ENCODE measurements around the gene LCT.
"Not testable (repeated sequence)": the region's sequence is repeated elsewhere in the genome, so short reads cannot be mapped to it uniquely, and the experiment has no call there.

Gene LCT

DNA sequence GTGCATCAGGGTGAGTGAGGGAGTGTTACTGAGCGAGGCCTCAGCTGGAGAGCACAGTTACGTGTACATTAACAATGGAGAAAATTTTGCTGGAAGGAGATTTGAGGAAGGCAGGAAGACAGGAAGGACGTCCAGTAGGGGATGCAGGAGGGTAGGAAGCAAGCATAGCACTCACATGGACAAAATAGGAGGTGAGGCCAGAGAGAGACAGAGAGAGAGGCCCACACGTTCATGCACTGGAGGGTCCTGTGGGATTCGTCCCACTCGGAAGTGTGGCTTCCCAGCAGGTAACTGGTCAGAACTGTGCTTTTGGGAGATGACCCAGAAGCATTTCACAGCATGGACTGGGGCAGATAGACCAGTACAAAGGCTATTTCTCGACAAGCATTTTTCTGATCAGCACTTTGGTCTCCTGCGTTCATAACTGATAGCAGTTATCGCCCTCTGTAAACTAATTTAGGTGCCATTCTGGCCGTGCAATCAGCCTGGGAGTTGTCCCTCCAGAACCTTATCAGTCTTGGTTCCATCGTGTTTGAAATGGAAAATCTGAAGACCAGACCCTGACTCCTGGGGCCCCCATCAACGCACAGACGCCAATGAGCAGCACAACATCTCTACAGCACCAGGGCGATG lies 5.7 kb downstream of the LCT start:
- no peak for DNase-seq

DNA sequence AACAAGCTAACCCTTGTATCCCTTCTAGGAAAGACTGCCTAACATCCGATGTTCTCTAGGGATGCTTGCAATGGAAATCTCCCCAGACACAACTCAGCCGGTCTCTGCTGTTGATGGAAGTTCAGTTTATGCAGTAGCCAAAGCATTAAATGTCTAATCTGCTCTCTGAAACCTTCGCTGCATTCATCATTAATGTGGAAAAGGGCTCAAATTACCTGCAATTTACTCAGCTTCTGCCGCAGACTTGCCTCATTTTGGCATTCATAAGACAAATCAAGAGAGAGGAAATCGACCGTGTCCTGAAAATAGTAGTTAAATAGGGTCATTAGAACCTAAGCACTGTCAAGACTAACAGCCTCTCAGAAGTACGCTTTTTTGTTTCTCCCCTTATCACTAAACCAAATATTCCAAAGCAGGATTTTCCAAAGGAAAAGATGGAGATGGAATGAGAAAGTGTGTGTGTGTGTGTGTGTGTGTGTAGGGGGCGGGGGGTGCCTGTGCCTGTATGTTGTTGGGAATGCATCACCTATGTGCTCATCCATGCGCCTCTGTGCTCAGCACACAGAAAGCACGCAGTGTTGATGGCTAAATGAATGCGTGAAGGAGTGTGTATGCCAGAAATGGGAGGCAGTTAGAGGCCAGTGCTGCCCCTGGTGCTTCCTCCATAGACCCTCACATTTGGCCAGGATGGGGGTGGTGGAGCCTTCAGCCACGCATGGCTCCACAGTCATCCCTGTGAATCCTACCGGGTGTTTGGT lies 7.4 kb downstream of the LCT start:
- no peak for DNase-seq

DNA sequence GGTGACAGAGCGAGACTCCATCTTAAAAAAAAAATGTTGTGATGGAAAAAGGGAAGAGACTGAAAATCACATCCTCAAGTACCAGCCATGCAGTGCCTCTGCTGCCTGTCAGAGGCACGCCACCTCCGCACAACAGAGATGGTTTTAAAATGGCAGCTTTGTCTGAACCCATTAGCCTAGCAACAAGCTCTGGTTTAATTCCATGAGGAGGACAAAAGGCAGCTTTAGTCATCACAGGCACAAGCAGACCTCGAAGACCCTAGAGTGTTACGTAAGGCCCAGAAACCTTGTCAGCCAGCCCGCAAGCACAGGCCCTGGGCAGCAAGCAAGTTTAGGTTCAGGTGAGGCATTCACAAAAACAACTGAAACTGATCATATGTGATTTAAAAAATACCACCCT lies 10.4 kb downstream of the LCT start:
- DNase-seq = no peak

DNA sequence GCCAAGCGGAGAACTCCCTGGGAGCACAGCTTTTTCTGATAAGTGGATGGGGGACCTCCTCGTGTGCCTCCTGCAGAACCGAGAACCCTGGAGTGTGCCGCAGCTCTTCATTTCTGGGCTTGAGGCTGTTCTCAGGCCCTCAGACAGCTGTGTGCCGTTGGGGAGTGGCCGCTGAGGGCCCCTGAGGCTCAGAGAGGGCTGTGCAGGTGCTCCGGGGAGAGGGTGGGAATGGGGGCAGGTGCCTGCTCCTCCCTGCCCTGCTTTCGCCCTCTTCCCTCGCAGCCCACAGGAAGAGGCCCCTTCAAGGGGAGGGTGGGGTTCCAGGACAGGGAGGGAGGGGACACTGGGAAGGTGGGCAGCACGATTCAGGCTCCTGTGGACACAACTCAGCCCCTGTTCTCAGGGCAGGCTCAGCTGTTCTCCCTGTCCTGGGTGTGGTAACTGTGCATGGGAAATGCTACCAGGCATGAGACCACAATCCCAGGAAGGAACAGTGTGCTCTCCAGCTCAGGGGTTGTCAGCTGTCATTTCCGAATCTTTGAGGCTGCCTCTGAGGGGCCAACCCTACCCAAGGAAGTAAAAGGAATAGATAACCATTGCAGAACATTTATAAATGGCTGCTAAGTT lies 11.3 kb downstream of the LCT start:
- DNase-seq = no peak

DNA sequence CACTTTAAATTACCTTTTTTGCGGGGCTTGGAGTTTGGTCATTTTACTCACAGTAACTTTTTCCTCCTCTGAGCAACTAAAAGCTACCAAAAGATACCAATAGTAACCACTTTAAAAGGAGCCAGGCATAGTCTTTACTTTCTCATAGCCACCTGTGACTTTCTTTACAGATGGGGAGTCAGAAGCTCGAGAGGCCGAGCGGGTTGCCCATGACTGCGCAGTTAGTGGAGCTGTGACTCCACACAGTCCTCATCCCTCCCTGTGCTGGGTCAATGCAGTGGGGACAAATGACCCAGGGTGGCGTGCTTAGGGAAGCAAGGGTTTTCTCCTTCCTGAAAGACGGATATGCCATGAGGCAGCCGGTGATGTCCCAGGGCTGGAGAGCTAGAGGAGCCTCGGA lies 11.9 kb downstream of the LCT start:
- DNase-seq = no peak

DNA sequence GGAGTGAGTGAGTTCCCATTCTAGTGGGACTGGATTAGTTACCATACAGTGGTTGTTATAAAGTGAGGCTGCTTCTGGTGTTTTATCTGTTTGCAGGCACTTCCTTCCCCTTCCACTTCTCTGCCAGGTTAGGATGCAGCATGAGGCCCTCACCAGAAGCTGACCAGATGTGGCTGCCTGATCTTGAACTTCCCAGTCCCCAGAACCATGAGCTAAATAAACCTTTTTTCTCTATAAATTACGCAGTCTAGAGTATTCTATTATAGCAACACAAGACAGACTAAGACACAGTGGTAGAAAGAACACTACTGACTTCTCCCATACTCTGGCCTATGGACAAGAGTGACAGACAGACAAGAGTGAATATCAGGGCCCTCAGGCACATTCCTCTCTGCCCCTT lies 14.1 kb downstream of the LCT start:
- DNase-seq = no peak

DNA sequence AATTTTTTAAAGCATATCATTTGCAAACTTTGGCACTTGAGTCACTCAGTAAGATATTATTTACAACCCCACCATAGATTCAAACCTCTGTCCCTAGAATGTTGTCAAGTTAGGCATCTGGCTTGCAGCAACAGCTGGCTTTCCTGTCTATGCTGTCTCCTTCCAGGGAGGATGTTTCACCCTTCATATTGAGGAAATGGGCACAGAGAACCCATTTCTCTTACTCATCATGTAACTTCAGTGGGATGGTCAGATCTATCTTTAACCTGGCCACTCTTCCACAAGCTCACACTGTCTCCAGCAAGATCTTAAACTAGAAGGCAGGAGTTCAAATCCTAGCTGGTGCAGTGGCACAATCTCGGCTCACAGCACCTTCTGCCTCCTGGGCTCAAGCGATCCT lies 15.8 kb downstream of the LCT start:
- no peak for DNase-seq

DNA sequence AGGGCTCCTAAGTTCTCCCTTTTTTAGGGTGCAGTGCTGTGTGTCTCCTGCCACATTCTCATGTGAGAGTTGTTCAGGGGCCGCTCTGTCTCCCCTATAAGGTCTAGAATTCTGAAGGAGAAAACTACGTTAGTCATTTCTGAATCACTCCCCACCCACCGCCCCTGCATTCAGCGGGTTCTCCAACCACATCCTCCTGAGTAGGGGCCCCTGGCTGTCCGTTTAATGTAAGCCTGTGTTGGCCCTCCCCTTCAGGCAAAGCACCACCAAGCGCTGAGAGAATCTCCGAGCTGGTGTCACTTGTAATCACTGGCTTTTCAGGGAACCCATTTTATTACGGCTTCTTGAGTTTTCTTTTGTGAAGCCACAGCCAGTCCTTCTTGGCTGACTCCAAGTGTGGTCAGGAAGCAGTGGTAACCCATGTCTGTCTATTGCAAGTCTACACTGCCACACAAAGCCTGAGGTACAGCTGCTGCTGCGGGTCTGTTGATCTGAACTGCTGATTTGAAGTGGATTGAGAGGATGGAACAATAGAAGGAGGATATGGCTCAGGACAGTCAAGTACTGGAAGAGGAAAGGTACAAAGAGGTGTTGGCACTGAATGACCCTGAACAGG lies 16.9 kb downstream of the LCT start:
- no peak for DNase-seq

DNA sequence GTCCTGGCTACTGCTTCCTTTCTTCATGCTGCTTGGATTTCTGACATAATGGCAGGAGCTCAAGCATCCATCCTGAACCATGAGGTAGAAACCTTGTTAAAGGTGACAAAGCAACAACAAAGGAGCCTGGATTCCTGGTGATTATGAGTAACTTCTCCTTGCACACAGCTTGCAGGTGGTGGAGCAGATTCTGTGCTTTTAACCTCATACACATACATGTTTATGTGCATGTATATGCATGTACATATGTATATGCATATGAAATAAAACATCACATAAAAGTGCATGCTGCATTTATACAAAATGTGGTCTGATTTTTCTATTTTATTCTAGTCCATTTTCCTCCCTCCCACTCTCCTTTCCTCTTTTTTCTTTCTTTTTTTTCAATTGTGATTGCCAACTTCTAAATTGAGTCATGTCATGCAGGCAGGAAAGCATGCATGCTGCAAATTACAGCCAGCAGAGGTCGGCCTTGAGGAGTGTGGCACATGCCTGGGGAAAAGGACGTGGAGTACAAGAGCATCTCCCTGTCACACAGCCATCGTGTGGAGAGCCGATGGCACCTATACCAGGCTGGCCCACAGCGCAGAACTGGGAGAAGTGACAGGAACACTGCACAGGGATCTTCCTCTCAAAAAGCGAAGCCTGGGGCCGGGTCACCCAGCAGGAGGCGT lies 17.9 kb downstream of the LCT start:
- no peak for DNase-seq

DNA sequence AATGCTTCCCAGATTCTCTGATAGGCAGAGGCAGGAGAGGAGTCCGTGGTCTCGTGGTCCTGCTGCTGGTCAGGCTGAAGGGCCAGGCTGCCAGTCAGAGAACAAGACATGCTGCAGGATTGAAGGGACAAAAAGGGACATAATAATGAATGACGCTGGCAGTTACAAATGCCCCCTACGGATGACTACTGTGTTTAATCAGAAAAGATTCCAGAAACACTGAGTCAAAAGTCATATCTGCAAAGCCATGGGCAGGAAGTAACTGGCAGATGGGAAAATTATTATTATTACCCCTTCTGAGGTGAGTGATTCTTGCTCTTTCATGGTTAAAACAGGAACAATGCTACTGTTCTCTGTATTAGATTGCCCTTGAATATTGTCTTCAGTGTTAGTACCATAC lies 19.0 kb downstream of the LCT start:
- no peak for DNase-seq

DNA sequence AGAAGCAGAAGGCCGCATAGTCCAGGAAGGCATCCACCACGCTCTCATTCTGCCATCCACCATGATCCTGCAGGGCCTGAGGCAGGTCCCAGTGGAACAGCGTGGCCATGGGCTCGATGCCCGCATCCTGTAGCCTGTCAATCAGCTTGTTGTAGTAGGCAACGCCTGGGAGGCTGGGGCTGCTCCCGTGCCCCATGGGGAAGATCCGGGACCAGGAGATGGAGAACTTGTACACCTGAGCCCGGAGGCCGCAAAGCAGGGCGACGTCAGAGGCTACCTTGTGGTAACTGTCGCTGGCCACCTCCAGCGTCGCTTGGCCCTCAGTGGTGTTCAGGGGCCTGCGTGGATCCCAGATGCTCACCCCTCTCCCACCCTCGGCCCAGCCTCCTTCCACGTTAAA lies 19.5 kb downstream of the LCT start:
- no peak for DNase-seq

DNA sequence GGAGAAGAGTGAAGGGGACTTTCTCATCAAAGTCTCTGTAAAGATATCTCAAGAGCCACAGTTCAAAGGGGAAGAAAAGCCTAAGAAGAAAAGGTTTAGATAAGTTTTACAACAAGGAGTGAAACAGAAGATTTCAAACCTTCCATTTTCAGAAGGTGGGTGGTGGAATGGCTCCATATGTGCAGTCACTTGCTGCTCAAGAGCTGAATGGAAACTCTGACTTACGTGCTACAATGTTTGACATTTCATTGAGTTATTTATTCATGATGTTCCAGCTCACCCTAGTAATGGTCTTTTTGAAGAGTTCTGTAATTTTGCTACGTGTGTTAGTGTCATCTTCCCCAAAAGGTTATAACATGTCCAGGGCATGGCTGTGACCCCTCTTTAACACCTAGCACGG lies 21.7 kb downstream of the LCT start:
- DNase-seq = no peak

DNA sequence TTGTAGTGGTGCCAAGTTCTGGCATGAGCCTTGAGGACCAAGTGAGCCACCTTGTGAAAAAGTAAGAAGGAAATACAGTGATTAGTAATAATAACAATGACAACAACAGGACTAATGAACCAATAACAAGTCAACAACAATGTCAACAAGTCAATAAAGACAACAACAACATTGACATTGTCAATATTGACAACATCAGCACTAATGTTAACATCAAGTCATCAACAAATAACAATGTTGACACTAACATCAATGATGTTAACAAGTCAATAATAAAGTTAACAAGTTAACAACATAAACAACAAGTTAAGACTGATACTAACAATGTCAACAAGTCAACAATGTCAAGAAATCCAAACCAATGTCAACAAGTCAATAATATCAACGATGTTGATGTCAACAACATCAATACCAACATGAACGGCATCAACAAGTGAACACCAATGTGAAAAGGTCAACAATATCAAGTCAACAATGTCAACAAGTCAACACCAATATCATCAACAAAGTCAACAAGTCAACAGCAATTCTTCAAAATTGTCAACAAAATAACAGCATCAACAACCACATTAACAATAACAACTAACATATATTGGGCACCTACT lies 24.0 kb downstream of the LCT start:
- DNase-seq = no peak

DNA sequence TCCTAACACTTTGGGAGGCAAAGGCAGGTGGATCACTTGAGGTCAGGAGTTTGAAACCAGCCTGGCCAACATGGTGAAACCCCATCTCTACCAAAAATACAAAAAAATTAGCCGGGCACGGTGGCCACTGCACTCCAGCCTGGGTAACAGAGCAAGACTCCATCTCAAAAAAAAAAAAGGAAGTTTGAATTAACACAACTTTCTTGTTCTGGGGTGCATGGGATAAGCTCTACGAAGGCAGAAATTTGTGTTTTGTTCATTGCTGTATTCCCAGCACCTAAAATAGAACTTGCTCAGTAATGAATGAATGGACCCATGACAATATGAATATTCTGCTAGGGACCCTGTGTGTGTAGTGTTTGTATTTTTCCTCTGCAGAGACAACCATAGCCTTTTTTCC lies 29.1 kb downstream of the LCT start:
- not testable (repeated sequence) for DNase-seq

DNA sequence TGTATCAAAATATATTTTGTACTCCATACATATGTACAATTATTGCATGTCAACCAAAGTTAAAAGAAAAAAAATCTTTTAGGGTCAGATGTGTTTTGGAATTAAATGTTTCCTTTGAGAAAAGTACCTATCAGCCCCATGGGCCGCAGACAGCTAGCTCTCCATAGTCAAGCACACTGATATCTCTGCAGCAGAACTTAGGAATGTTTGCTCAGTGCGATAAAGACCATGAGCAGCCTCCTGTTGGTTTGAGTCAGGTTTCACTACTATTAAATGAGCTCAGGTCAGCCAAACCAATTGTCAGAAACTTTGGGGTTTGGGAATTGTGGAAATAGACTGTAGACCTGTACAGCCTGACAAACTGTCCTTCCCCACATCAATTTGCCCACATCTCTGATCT lies 33.7 kb downstream of the LCT start:
- DNase-seq = no peak

DNA sequence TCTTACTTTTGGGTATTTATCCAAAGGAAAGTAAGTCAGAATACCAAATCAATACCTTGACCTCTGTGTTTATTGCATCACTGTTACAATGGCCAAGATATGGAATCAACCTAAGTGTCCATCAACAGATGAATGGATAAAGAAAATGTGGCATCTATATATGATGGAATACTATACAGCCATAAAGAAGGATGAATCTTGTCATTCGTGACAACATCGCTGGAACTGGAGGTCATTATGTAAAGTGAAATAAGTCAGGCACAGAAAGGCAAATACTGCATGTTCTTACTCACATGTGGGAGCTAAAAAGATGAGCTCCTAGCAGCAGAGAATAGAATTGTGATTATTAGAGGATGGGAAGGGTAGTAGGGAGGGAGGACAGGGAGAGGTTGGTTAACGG lies 34.6 kb downstream of the LCT start:
- DNase-seq = no peak

DNA sequence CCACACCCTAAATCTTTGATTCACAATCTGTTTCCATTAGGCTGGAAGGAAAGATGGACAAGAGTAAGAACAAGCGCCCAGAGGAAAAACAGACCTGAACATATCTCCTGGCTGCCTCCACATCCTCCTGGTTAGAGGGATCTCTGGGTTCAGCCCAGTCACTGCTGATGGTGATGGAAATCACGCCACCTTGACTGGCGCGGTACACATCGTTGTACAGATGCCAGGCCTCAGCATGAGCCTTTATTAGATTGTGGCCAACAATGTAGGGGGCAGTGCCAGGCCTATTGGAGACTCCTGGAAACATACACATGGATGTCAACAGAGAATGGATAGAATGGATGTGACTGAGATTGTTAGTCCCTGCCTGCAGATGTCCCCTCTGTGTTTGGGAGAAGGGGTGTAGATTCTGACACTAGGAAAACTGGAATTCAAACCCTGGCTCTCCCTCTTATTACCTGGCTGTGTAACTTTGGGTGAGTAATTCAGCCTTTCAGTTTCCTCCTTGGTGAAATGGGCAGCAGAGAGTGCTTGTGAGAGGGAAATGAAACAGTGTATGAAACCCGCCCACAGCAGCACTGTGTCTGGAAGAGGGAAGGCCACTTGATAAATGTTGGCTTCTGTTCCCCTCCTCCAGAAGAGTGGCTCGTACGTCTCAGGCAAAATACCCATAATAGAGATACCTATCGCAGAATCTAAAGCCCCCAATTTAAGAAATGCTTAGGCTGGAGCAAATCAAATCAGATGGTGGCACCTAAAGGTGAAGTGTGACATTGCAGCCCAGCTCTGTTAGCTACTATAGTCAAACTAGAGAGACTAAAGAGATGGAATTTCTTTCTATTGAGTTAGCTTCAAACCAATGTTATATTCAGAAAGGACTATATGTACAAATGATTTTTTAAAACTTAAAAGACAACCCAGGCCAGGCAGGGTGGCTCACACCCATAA lies 36.2 kb downstream of the LCT start:
- no peak for DNase-seq

DNA sequence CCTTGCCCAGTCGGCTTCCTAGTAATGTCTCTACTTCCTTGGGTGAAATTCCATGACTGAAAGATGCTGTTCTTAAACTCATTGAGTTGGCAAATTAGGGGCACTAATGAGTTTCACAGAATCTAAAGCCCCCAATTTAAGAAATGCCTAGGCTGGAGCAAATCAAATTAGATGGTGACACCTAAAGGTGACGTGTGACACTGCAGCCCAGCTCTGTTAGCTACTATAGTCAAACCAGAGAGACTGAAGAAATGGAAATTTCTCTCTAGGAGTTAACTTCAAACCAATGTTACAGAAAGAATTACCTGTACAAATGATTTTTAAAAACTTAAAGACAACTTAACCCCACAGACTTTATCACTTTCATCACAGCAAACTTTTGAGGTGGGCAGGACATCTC lies 37.2 kb downstream of the LCT start:
- no peak for DNase-seq

DNA sequence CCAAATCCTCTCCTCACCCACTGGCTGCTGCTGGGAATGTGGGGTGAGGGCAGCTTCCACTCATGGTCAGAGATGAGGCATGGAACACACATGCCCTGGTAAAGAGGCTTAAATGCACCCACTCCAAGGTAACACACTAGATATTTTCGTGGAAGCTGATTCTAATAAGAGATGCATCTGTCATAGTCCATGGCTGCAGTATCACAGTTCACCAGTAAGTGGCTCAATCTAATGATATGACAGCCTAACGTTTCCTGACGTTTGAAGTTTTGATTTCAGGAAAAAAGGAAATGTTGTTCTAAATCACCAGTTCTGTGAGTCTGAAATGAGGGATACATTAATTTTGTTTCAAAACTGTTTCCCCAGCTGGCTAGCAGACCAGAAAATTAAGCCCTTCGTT lies 38.2 kb downstream of the LCT start:
- DNase-seq = no peak

DNA sequence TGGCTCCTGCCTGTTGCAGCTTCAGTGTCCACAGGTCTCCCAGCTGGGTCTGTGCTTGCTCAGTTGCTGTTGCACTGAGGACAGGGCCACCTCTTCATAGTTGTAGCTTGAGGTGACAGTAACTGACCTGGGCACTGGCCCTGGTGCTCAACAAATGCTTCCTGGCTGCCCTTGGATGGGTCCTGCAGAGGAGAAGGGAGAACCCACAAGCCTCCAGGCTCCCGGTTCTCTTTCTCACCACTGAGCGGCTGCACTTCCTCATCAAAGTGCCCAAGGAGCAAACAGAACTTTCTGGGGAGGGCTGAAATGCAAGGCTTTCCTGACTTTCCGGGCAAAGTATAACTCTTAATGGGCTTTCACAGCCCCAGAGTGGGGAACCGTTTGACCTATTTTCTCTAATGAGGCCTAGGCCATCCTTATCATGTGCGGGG lies 38.7 kb downstream of the LCT start:
- no peak for DNase-seq

DNA sequence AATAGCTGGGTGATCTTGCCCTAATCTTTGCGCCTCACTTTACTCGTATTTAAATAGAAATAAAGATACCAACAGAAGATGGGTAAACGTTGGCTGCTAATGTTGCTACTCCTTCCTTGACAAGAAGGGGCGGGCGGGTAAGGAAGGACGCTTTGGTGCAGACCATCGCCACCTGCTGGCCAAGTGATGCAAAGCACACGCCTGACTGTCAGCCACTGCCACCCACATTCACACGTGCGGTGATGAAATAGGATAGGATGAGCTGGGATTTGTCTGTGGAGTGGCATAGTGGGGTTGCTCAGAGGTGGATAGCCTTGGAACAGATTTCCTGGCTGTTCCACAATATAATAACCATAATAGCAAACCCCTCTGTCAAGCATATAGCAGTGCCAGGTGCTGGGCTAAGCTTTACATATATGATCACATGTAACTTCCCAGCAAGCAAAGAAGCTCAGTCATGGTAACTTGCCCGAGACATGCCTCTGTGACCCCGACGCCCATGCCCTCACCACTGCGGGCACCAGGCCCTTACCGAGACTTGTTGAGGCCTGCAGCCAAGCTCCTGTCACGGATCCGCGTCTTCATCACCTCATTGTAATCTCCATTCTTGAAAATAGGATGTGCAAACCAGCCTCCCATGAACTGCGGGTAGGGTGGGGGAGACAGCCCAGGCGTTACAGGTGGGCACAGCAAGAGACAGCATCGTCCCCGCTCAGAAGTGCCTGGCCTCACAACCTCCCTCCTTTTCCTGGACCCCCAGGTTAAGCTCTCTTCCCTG lies 39.3 kb downstream of the LCT start:
- peak in 1 of 2 experiments; percentile 45 for DNase-seq
